Sigmoid colon (tissue), 3 donors: ENCODE measurements around the gene TDRD5.

Source experiments
- POLR2A ChIP-seq, 2 donors: fragments of 450-650 bp; IDR thresholded peaks; one replicate each; pipeline ENCODE4 v1.6.1; 2016; ENCODE audit warnings: antibody characterized with exemption in 2 of 2, mild to moderate bottlenecking in 2 of 2, moderate library complexity in 2 of 2
- TF ChIP-seq, protein P1 (sequence below), 4 experiments: fragments of 450-650 bp in 3 of 4; fragments of 200-600 bp in 1 of 4; IDR thresholded peaks; one replicate each; pipeline ENCODE4 v1.5.1; 2016 to 2019; ENCODE audit warnings: antibody characterized with exemption in 4 of 4, mild to moderate bottlenecking in 3 of 4, moderate library complexity in 2 of 4

DNA sequence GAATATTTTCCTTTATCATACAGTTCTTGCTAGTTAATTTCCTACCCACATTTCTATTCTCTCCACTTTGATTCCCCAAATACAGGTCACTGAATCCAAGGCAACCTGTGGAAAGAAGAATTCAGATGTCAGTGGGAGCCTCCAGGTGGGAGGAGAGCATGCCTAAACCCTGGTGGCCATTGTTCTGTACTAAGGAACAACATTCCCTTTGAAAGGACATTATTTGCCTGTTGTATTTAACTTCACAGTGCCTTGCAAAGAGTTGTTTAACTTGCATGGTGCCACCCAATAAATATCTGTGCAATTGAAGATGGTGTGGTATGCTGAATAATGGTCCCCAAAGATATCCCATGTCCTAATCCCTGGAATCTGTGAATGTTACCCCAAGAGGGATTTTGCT lies 37.2 kb upstream of the TDRD5 start:
- TF ChIP-seq, protein P1, sequence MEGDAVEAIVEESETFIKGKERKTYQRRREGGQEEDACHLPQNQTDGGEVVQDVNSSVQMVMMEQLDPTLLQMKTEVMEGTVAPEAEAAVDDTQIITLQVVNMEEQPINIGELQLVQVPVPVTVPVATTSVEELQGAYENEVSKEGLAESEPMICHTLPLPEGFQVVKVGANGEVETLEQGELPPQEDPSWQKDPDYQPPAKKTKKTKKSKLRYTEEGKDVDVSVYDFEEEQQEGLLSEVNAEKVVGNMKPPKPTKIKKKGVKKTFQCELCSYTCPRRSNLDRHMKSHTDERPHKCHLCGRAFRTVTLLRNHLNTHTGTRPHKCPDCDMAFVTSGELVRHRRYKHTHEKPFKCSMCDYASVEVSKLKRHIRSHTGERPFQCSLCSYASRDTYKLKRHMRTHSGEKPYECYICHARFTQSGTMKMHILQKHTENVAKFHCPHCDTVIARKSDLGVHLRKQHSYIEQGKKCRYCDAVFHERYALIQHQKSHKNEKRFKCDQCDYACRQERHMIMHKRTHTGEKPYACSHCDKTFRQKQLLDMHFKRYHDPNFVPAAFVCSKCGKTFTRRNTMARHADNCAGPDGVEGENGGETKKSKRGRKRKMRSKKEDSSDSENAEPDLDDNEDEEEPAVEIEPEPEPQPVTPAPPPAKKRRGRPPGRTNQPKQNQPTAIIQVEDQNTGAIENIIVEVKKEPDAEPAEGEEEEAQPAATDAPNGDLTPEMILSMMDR (IDR thresholded peaks at IDR 0.05), result no peak
- TF ChIP-seq POLR2A (IDR thresholded peaks at IDR 0.05), result no peak
